GM19025 (cell line): ENCODE results near the gene CLRN2.
"Not testable (repeated sequence)": the region's sequence is repeated elsewhere in the genome, so short reads cannot be mapped to it uniquely, and the experiment has no call there.

Experiments used
- ATAC-seq: cut with Tn5 transposase; IDR thresholded peaks from one replicate; pipeline ENCODE4 v1.9.1; 2021; ENCODE audit warnings: mild to moderate bottlenecking, low read depth, moderate library complexity; ENCODE audit not compliant: unreplicated experiment

Gene CLRN2

DNA sequence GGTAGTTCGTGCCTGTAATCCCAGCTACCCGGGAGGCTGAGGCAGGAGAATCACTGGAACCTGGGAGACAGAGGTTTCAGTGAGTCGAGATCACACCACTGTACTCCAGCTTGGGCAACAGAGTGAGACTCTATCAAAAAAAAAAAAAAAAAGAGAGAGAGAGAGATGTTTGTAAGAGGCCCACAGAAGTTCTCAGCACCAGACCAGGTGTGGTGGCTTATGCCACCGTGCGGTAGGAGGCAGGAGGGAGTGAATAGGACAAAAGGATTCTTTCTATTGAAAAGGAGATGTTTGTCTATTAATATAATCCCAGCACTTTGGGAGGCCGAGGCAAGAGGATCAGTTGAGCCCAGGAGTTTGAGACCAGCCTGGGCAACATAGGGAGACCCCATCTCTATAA is 22.1 kb downstream of the CLRN2 start:
- not testable (repeated sequence) for ATAC-seq

DNA sequence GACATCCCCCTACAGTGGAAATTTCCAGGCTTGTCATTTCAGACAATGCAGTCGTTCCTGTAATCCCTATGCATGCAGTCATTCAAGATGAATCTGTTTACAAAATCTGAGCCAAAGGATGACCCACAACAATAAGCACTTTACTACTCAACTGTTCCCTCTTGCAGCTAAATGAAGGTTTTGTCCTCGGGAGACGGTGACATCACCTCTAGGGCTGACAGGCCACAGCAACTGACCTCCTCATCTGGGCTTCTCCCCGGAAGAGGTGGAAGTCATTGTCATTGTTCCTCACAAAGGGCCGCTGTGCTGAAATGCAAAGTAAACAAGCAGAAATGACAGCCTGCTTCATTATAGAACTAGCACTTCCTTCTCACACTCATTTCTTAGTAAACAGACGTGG is 29.2 kb downstream of the CLRN2 start:
- ATAC-seq = no peak

DNA sequence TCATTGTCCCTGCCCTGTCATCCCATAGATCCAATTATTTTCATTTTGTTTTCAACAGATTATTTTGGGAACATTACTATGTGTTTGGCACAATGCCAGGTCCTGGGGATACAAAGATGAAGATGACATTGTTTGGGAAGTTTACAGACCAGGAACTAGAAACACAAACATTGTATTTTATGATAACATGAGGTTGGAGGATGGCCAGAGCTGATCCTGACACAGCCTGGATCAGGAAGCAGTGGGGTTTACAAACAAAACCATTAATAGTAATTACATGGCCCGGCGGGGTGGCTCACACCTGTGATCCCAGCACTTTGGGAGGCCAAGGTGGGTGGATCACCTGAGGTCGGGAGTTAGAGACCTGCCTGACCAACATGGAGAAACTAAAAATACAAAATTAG is 29.9 kb downstream of the CLRN2 start:
- ATAC-seq = no peak

DNA sequence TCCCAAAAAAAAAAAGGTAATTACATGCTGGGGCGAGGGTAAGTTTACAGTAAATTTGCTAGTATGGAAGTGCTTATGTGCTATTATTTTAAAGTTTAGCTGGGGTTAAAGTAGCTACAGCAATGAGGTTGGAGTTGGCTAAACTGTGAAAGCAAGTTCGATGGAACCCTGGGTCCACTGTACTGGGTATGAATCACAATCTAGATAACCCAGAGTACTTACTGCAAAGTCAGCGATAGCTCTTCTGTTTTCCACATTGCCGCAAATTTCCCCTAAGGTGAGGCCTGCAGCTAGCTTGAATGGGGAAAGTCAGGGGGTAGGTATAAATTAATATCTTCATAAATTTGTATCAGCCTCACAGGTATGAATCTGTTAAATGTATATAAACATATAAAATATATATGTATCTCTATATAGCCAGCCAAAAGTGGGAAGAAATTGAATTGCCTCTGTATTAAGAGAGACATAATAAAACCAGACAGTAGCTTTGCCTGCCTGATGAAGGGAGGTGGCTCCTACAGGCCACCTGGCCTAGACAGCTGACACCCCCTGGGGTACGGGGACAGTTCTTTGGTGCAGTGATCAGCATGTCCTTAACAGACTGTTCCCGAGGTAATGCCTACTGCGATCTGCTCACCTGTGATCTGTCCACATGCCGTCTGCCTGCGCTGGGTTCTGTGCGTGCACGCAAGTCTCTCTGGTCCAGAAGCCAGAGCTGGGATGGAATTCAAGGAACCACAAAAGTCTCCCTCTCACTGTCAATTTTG is 30.6 kb downstream of the CLRN2 start:
- ATAC-seq = no peak

DNA sequence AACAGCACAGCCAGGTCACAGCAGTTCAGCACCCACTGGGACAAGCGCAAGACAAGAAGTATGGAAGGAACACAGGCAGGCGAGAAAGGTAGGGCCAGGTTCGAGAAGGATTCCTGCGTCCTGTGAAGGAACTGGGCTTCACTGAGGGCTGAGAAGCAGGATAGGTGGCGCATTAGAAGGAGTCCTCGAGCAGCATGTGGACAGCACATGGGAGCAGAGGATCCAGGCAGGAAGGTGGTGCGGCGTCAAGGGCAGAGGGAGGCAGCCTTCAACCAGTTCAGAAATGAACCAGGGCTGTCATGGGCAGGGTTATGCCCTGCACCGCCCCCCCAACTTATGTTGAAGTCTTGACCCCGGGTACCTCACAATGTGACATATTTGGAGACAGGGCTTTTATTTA is 31.3 kb downstream of the CLRN2 start:
- no peak for ATAC-seq

DNA sequence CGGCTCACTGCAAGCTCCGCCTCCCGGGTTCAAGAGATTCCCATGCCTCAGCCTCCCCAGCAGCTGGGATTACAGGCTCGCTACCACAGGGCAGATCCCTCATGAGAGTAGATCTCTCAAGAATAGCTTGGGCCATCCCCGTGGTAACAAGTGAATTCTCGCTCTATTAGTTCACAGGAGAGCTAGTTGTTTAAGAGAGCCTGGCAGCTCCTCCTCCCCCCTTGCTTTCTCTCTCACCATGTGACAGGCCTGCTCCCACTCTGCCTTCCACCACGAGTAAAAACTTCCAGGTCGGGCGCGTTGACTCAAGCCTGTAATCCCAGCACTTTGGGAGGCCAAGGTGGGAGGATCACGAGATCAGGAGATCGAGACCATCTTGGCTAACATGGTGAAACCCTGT is 31.7 kb downstream of the CLRN2 start:
- no peak for ATAC-seq

DNA sequence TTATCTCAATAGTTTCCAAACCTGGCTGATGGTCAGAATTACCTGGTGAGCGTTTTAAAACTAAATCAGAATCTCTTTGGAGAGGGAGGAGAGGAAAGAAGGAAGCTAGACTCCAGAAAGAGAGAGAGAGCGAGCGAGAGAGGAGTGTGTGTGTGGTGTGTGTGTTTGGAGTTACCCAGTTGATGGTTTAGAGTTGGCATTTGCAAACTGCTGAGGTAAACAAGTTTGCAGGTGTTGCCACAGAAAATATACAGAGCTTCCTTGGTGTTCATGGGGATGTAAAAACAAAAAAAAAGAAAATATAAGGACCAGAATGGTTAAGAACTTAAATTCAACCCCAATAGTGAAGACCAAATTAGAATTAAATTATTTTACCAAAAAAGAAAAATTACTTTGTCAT is 35.6 kb downstream of the CLRN2 start:
- no peak for ATAC-seq

DNA sequence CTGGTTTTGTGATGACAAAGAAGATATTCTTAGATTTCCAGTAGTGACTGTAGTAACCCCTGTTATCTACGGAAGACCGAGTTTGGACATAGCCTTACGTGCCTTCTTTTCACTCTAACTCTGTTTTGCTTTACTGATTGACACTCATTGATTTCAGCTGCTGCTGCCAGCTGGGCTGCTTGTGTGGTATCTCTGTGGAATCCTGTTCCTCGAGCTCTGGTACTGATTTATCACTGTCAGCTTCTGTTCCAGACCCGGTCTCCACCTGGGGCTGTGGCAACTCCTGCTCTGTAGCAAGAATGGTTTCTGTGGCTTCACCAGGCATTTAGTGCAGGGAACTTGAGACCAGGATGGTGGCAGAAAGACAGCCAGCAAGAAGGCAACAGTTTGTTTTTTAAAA is 37.5 kb downstream of the CLRN2 start:
- ATAC-seq = no peak

DNA sequence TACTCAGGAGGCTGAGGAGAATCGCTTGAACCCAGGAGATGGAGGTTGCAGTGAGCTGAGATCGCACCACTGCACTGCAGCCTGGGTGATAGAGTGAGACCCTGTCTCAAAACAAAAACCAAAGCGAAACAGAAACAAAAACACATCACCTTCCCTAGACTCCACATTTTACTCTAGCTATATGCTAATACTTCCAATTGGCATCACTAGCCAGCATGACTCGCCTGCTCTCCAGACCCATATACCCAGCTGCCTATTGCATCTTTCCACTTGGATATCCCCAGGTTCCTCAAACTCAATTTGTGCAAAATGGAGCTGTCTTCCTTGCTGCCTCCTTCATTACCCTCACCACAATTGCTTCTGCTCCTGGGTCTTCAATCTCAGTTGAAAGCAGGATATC is 39.6 kb downstream of the CLRN2 start:
- ATAC-seq = no peak

DNA sequence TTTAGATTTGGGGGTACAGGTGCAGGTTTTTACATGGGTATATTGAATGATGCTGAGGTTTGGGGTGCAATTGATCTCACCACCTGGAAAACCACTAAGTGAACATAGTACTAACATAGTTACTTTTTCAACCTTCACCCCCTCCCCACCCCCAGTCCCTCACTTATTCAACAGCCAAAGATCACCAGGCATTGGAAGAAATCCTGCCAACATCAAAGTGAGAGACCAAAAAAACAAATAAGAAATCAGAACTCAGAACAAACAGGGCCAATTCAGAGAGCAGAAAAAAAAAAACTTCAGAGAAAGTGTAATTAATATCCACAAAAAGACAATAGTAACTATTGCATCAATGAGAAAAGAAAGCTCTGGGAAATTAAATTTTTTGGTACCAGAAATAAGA is 41.5 kb downstream of the CLRN2 start:
- no peak for ATAC-seq

DNA sequence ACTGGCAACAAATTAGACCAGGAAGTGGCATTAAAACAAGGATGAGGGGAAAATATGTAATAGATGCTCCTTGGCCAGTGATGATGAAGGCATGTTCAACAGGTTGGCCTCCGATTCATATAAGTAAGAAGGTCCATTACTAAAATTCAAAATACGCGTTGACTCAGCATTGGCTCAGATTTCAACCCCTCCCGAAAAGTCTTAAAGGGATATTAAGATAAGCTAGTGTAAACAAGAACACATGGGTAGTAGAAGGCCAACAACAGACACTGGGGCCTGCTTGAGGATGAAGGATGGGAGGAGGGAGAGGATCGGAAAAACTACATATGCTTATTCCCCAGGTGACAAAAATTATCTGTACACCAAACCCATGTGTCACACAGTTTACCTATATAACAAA is 42.9 kb downstream of the CLRN2 start:
- no peak for ATAC-seq

DNA sequence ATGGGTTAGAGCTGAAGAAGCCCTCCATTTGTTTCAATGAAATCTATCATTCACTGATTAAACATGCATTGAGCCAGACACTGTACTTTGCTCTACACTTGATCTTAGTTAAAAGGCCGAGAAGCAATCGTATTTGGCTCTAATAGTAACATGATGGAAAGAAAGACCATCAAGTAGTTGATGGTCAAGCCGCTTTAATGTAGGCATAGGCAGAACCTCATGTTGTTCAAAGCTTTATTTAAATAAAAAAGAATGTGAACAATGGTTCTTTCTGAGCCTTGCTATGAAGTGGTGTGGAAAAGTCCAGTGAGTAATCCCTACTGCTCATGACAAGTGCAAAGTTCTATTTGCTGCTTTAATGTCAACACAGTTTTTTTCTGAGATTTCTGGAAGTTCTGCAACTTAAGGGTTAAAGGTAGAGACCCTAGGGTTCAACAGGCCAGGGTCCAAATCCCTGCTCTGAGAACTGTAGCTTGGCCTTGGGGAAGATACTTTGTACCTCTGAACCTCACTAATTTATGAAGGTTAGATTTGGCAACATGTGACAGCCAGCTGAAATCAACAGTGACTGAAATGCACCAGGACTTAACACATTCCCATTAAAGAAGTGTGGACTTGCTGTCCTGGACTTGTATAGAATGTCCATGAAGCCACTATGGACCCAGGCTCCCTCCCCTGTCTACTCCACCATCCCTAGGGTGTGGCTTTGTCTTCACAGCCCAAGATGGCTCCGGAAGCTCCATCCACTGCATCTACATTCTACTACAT is 44.2 kb downstream of the CLRN2 start:
- ATAC-seq = no peak

DNA sequence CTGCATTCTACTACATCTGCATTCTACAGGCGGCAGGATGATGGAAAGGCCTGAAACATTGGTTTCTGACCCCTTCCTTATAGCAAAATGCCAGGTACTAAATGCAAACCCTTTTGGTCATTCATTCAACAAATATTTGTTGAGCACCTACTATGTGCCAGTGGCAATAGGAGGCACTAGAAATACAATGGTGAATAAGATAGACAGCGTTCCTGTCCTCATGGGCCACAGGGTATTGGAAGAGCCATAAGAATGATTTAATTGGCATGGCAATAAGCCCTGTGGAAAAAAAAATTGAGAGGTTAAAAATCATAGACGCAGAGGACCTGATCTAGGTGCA is 44.7 kb downstream of the CLRN2 start:
- no peak for ATAC-seq

DNA sequence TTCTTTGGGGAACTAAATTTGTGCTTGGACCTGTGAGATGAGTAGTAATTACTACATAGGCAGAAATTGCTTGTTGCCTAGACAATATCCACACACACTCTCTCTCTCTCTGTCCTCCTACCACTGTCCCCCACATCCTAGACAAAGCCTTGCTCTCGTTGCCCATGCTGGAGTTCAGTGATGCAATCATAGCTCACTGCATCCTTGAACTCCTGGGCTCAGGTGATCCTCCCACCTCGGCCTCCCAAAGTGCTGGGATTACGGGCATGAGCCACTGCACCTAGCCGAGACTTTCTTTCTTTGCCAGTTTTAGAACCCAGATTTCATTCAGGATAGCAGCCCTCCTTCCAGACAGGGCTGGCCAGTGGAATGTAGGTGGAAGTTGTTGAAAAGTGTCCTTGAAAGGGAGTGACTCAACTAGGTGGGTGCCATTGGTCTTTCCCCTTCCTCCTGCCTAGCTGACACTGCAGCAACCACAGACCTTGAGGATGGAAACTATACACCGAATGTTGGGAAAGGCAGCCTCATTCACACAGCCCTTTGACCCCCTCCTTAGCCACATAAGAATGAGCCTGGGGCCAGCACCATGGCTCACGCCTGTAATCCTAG is 45.2 kb downstream of the CLRN2 start:
- no peak for ATAC-seq

DNA sequence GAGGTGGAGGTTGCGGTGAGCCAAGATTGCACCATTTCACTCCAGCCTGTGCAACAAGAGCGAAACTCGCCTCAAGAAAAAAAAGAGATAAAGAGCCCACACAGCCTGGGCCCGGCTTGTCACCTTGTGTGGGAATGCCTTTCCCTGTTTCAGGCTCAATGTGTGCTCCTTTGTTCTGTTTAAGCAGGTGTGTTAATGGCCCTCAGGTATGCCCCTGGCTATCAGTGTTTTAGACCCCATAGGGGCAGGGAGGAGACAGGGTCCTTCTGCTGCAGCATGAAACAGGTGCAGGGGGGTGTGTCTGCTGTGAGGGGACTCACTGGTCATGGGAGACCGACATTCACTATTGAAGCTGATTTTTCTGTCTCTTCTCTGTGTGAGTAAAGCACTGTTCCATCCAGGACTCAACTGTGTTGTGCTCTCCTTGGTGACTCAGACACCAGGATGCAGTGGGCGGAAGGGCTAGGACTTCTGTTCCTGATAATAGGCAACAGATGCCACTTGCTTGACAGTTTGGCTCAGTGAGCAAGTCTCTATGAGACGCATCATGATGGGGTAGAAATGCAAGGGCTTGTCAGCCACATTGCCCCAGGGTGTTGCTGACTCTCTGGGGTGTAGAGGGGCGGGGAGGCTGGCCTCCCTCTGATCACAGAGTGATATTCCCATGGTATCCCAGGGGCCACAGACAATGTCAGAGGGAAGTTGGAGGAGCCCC is 46.4 kb downstream of the CLRN2 start:
- no peak for ATAC-seq

DNA sequence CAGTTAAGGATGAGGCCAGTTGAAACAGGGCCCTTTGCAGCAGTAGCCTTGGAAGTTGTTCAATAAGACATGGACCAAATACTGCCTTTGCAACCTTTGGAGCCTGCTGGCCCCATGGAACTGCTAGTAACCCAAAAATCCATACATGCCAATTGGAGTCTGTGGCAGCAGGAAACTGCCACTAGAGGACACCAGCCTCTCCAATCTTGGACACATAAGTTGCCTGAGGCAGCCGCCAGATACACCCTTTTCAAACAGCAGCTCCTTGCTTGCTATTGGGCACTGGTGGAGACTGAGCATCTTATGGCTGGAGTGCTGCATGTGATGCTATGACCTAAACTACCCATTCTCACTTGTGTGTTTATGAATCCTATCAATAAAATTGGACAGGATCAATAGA is 47.2 kb downstream of the CLRN2 start:
- no peak for ATAC-seq

DNA sequence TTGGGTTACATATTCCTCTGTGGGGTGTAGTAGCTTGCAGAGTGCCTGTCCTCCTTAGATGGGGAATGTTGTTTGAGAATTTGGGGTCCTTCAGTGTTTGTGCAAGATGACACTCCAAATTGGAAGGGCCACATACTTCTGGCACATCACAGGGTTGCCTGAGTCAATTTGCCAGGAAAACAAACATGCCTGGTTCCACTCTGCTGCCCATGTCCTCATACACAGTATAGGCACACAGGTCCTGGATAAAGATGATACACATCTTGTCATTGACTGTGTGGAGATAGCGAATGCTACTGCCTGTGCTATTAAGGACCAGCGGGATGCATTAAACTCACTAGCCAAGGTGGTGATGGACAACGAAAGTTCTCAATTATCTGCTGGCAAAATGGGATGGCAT is 50.9 kb downstream of the CLRN2 start:
- ATAC-seq = no peak

DNA sequence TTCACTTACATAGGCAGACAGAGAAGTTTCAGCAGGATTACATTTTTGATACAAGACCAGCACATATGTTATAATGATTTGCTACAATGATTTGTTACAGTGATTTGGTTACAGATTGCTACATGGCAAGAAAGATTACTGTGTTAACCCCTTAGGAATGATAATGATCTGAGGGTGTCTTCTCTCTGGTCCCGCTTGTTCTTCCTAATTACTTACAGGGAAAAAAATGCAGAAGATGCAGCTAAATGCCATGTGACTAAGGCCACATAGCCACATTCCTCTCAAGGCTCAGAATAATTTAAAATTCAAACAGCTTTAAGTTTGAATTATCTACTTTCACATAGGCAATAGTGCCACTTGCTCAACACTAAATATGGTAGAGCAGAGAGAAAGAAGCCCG is 52.3 kb downstream of the CLRN2 start:
- ATAC-seq = no peak

DNA sequence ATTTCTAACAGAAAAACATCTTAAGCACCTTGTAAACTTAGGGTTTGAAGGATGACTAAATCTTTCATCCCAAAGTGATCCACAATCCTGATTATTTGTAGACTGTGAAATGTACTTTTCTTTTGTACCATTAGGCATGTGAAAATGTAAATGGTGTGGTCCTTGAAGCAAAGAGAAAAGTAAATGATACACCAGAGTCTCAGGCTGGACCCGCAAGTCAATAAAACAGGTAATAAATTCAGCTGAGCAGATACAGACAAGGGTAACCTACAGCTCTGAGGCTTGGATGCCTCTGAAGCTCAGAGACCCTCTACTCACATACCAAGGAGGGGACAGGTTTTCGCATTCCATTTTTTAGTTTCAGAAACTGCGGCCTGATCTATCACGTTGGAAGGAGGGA is 59.2 kb downstream of the CLRN2 start:
- ATAC-seq = no peak

DNA sequence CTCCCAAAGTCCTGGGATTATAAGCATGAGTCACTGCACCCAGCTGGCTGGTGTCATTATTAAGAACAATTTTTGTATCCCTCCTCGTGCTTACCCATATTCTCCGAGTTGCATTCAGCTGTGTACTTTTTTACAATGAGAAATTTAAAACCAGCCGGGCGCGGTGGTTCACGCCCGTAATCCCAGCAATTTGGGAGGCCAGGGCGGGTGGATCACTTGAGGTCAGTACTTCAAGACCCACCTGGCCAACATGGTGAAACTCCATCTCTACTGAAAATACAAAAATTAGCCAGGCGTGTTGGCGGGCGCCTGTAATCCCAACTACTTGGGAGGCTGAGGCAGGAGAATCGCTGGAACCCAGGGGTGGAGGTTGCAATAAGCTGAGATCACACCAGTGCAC is 60.2 kb downstream of the CLRN2 start:
- ATAC-seq = not testable (repeated sequence)
